Measurements from ENCODE around the gene WIPF2. TPM values are rescaled to one million over a fixed set of nuclear protein-coding genes. Genes with fewer than 3 reads are reported as not detected.

WIPF2 gene
- total and polyA plus RNA-seq, 2 of the 8 experiments (the other 6 are each of a cell fraction or from before 2014, with no cell fraction given) = 6.9 to 25.3 TPM

- TF ChIP-seq CHD7 (IDR thresholded peaks at IDR 0.05; ENCODE audit: insufficient replicate concordance, low read length) (no peak), CHD2 (IDR thresholded peaks at IDR 0.05; ENCODE audit: low read length) (no peak), USF2 (IDR thresholded peaks at IDR 0.05; ENCODE audit: low read length) (no peak), ASH2L (IDR thresholded peaks at IDR 0.05; ENCODE audit: low read length) (peak; percentile 83), TBP (IDR thresholded peaks at IDR 0.05; ENCODE audit: low read depth, low read length) (no peak), SP2 (IDR thresholded peaks at IDR 0.05; ENCODE audit: low read length) (no peak), PHF8 (conservative IDR thresholded peaks at IDR 0.05; ENCODE audit: low read depth, low read length) (no peak), FOSL1 (IDR thresholded peaks at IDR 0.05; ENCODE audit: insufficient read depth, low read depth, low read length) (no peak), YY1 (IDR thresholded peaks at IDR 0.05; ENCODE audit: low read depth, low read length) (peak; percentile 62; the same call in 1 of the 2 replicates), HDAC6 (IDR thresholded peaks at IDR 0.05; ENCODE audit: low read depth, low read length) (no peak), TEAD4 (IDR thresholded peaks at IDR 0.05; ENCODE audit: low read depth, low read length) (peak; percentile 99)
Measured at GRCh38 chr17:40281663-40282062, 62.6 kb downstream of the WIPF2 start (continued).
